ENCODE data around the gene EVA1C. TPM values are rescaled to one million over a fixed set of nuclear protein-coding genes. Genes with fewer than 3 reads are reported as not detected.
A peak's percentile ranks its signal among the peaks of the same experiment; 100 is the strongest.

The EVA1C gene
- total and polyA plus RNA-seq, 9 of the 15 experiments (the other 6 are each of a cell fraction or from before 2014, with no cell fraction given) = 0.22 TPM; not detected in 8

DNA sequence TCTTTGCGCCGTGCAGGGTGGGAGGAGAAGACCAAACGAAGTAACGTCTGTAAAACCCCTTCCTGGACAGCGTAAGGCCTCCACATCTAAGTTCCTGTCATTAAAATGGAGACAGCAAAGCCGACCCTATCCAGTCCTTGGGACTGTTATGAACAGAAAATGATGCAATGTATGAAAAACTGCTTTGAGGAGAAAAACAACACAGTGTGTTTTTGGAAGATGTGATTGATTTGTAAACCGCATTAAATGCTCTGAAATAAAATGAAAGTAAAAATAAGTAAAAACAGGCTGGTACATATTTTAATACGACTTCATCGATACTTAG is 18.9 kb upstream of the EVA1C start:
- in situ Hi-C loops (cut with MboI) = no loop called here
- intact Hi-C loops (cut with micrococcal nuclease) = loop anchor here (5.0 kb wide), 1 partner anchor 219 kb away; the partner anchor contains the start of gene CFAP298
- Histone ChIP-seq H3K79me2 (ENCODE audit: control insufficient read depth, insufficient read depth, low read length) (peaks cover 44% of the 10 kb centered on the region), H3K9me3 (replicated peaks; ENCODE audit: control insufficient read depth, insufficient read depth, low read depth, low read length) (no peaks in the 10 kb centered on the region), H3K36me3 (ENCODE audit: control insufficient read depth, insufficient read depth, low read length) (peaks cover 23% of the 10 kb centered on the region; the same call in 2 of the 3 replicates), H3K4me2 (ENCODE audit: insufficient read depth, low read length) (peak overlapping the region; percentile 89), H3K4me3 (peak overlapping the region; percentile 97), H4K20me1 (replicated peaks; ENCODE audit: control insufficient read depth, insufficient read depth, low read length) (peaks cover 18% of the 10 kb centered on the region), H3K27me3 (ENCODE audit: control insufficient read depth in 2 of 2, insufficient read depth in 2 of 2, low read length in 2 of 2) (peaks cover 1 to 4% of the 10 kb centered on the region in 2 experiments; a peak in 3 of 5 replicates), H3K27ac (ENCODE audit: extremely low read depth, low read depth, low read length) (peak overlapping the region; percentile 84), H3K9me1 (ENCODE audit: control insufficient read depth, insufficient read depth, low read length) (peaks cover 3% of the 10 kb centered on the region), H3K4me1 (replicated peaks in 1 of 2; ENCODE audit: control insufficient read depth in 2 of 2, insufficient read depth in 2 of 2, low read length in 2 of 2) (peaks cover 10 to 16% of the 10 kb centered on the region in 2 experiments; a peak in 3 of 5 replicates), H2AFZ (ENCODE audit: low read depth, low read length) (peak overlapping the region; percentile 89), H3K9ac (ENCODE audit: insufficient read depth in 1 of 2, low read depth in 2 of 2, low read length in 2 of 2) (peak overlapping the region; percentile 75 to 95)
- ChIA-PET CTCF (ENCODE audit: low intra/inter-chr PET ratio) (interaction anchor here (0.6 kb wide), 1 partner anchor 1010 kb away, joined by 3 read pairs; no protein-coding TSS in a partner anchor), POLR2A (interaction anchor here (1.2 to 1.5 kb wide), 3 partner anchors 8 to 207 kb away, joined by 4 to 7 read pairs (median 4); no protein-coding TSS in a partner anchor)
- ATAC-seq (no peak), FAIRE-seq (no peak), DNase-seq (ENCODE audit: extremely low read depth in 1 of 4, low spot score in 3 of 4) (no peak)
- WGBS (ENCODE audit: insufficient coverage, low coverage, missing lambda C conversion rate) = 21% methylated on average over 9 of the region's 9 CpGs
- BruUV-seq (replicated peaks) = no TSS peak
- TF ChIP-seq ZNF3 (CRISPR knock-in tag; IDR thresholded peaks at IDR 0.05) (no peak), CEBPB (tag; IDR thresholded peaks at IDR 0.05) (peak; percentile 61), TARDBP (IDR thresholded peaks at IDR 0.05) (0 out of 2 replicates have a peak, but pooled peaks have one; percentile 16), U2AF1 (optimal IDR thresholded peaks at IDR 0.05; ENCODE audit: low read depth, low read length) (no peak), ZNF24 (IDR thresholded peaks at IDR 0.05) (no peak), CREBBP (IDR thresholded peaks at IDR 0.05; ENCODE audit: low read depth, low read length) (no peak), IRF2 (CRISPR knock-in tag; IDR thresholded peaks at IDR 0.05) (no peak), ELK1 (CRISPR knock-in tag; IDR thresholded peaks at IDR 0.05) (no peak), ZNF707 (CRISPR knock-in tag; conservative IDR thresholded peaks at IDR 0.05) (no peak), MXI1 (IDR thresholded peaks at IDR 0.05; ENCODE audit: low read depth, low read length) (no peak), ZNF445 (CRISPR knock-in tag; IDR thresholded peaks at IDR 0.05; ENCODE audit: low read depth) (no peak), PYGO2 (tag; IDR thresholded peaks at IDR 0.05) (no peak), NFE2L1 (tag; IDR thresholded peaks at IDR 0.05; ENCODE audit: borderline replicate concordance, low read depth) (no peak), BMI1 (IDR thresholded peaks at IDR 0.05; ENCODE audit: low read length) (no peak), LEF1 (IDR thresholded peaks at IDR 0.05) (no peak; the same call in 1 of the 2 replicates), THRAP3 (IDR thresholded peaks at IDR 0.05; ENCODE audit: borderline replicate concordance) (no peak), TEAD4 (IDR thresholded peaks at IDR 0.05; ENCODE audit: low read length) (0 out of 2 replicates have a peak, but pooled peaks have one; percentile 8), TEAD4 (CRISPR knock-in tag; IDR thresholded peaks at IDR 0.05; ENCODE audit: borderline replicate concordance) (no peak)
- TF ChIP-seq, protein P1, sequence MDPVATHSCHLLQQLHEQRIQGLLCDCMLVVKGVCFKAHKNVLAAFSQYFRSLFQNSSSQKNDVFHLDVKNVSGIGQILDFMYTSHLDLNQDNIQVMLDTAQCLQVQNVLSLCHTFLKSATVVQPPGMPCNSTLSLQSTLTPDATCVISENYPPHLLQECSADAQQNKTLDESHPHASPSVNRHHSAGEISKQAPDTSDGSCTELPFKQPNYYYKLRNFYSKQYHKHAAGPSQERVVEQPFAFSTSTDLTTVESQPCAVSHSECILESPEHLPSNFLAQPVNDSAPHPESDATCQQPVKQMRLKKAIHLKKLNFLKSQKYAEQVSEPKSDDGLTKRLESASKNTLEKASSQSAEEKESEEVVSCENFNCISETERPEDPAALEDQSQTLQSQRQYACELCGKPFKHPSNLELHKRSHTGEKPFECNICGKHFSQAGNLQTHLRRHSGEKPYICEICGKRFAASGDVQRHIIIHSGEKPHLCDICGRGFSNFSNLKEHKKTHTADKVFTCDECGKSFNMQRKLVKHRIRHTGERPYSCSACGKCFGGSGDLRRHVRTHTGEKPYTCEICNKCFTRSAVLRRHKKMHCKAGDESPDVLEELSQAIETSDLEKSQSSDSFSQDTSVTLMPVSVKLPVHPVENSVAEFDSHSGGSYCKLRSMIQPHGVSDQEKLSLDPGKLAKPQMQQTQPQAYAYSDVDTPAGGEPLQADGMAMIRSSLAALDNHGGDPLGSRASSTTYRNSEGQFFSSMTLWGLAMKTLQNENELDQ (CRISPR knock-in tag; IDR thresholded peaks at IDR 0.05; ENCODE audit: borderline replicate concordance) = no peak
